ENCODE data around the gene LSS. TPM values are rescaled to one million over a fixed set of nuclear protein-coding genes. Genes with fewer than 3 reads are reported as not detected.

LSS gene
- total and polyA plus RNA-seq, 8 donors = 16.1 to 34.1 (median 25.2) TPM

DNA sequence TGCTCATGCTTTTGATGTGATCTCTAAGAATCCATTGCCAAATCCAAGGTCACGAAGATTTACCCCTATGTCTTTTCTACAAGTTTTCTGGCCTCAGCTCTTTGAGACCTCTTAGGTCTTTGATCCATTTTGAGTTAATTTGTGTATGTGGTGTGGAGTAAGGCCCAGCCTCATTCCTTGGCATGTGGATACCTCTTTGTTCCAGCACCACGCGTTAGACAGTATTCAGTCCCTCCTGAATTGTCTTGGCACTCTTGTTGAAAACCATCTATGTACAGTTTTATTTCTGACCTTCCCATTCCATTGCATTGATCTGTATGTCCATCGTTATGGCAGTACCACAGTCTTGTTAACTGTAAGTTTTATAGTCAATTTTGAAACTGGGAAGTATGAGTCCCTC, 65.2 kb downstream of the LSS start:
- 80 to 96% methylated on average over 4 of the region's 4 CpGs for WGBS, 2 donors
- intact Hi-C loops (cut with DNase I) = no loop called here
- Histone ChIP-seq H3K27ac (no peak overlapping the region), H3K36me3 (no peaks in the 10 kb centered on the region), H3K4me3 (no peak overlapping the region), H3K9me3 (no peaks in the 10 kb centered on the region), H3K27me3 (no peaks in the 10 kb centered on the region), H3K4me1 (no peaks in the 10 kb centered on the region)
- ATAC-seq (no peak), FAIRE-seq (no peak), DNase-seq (no peak)
- TF ChIP-seq, protein P1, sequence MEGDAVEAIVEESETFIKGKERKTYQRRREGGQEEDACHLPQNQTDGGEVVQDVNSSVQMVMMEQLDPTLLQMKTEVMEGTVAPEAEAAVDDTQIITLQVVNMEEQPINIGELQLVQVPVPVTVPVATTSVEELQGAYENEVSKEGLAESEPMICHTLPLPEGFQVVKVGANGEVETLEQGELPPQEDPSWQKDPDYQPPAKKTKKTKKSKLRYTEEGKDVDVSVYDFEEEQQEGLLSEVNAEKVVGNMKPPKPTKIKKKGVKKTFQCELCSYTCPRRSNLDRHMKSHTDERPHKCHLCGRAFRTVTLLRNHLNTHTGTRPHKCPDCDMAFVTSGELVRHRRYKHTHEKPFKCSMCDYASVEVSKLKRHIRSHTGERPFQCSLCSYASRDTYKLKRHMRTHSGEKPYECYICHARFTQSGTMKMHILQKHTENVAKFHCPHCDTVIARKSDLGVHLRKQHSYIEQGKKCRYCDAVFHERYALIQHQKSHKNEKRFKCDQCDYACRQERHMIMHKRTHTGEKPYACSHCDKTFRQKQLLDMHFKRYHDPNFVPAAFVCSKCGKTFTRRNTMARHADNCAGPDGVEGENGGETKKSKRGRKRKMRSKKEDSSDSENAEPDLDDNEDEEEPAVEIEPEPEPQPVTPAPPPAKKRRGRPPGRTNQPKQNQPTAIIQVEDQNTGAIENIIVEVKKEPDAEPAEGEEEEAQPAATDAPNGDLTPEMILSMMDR (IDR thresholded peaks at IDR 0.05) = no peak

DNA sequence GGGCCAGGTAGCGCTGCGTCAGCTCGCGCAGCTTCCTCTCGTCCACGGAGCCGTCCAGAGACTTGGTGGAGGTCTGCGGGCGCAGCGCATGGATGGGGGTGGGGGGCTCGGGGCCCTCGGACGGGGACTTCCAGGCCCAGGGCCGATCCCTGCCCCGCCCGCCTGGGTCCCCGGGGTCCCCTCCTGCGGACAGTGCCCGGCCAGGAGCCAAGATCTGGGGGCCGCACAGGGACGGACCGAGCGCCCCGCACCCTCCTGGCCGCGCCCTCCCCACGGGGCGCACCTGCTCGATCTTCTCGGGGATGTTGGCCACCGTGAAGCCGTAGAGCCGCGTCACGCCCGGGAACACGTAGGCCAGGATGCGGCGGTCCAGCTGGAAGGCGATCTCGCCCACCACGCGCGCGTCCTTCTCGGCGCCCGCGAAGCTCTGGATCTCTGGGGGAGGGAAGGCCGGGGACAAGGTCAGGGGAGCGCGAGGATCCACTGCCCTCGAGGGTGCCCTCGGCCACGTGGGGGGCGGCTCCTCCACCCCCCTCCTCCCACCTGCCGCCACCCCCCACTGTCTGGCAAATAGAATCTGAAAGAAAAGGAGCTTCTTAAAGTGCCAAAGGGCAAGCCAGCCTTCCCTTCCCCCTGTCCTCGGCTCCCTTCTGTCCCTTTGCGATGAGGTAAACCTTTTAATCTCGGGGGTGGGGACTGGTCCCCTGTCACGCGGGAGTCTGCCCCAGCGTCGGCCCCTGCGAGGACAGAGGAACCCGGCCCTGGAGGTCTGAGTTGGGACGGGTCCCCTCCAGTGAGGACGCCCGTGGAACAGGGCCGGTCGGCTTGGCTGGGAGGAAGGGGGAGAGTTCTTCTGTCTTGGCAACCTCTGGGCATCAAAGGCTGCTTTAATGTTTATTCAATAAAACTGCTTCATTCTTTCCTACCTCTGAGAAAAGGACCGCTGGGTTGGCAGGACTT, 66.7 kb downstream of the LSS start:
- intact Hi-C loops (cut with DNase I) = no loop called here
- no peaks in the 10 kb centered on the region for H3K27me3 ChIP-seq
- no peaks in the 10 kb centered on the region for H3K9me3 ChIP-seq
- 75 to 94% methylated on average over 62 to 72 of the region's 72 CpGs for WGBS, 2 donors
- TF ChIP-seq, protein P1 (IDR thresholded peaks at IDR 0.05) = no peak
- DNase-seq (peak in 5 of 6 donors; percentile 7 to 50 (median 22)), FAIRE-seq (no peak), ATAC-seq (no peak)
- no peak overlapping the region for H3K4me3 ChIP-seq
- H3K4me1 ChIP-seq = no peaks in the 10 kb centered on the region
- H3K36me3 ChIP-seq = no peaks in the 10 kb centered on the region
- no peak overlapping the region for H3K27ac ChIP-seq

DNA sequence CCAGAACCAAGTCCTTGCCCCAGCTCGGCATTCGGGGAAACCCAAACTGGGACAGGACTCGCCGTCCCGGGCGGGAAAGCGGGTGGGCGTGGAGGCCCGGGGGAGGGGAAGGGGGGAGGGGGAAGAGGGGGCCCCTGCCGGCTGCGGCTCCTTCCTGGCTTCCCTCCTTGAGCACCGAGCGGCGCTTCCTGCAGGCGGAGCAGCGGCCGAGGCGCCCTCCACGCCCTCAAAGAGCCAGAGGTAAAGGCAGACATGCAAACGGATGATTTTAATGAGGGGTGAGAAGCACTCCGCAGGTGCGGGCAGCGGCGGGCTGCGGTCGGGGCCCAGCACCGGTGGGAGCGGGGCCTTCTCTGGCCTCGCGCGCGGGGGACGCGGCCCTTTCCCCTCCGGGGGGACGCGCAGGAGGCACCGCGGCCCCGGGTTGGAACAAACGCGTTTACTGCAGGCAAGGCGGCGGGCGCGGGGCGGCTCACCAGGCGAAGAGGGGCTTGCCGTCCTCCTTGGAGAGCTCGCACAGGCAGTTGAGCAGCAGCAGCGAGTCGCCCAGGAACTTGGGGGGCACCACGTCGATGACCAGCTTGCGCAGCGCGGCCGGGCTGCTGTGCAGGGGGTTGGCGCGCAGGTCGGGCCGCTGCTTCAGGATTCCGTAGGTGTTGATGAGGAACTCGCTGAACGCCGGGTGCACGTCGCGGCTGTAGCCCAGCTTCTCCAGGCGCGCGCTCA, 67.5 kb downstream of the LSS start:
- Histone ChIP-seq H3K36me3 (no peaks in the 10 kb centered on the region), H3K27ac (no peak overlapping the region), H3K27me3 (no peaks in the 10 kb centered on the region), H3K9me3 (no peaks in the 10 kb centered on the region), H3K4me1 (no peaks in the 10 kb centered on the region), H3K4me3 (no peak overlapping the region)
- FAIRE-seq = no peak
- 81 to 94% methylated on average over 56 to 72 of the region's 72 CpGs for WGBS, 2 donors
- peak in 5 of 6 donors; percentile 12 to 68 (median 31) for DNase-seq
- no peak for ATAC-seq
- TF ChIP-seq, protein P1 (IDR thresholded peaks at IDR 0.05) = no peak
- intact Hi-C loops (cut with DNase I) = no loop called here

DNA sequence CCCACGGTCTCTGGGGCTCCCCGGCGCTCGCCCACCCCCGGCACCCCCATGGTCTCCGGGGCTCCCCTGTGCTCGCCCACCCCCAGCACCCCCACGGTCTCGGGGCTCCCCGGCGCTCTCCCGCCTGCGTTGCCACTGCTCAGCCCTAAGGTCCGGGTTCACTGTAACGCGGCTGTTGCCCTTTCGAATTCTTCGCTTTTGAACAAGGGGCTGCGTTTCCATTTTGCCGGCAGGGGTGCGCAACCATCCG, 68.0 kb downstream of the LSS start:
- Histone ChIP-seq H3K9me3 (no peaks in the 10 kb centered on the region), H3K4me1 (no peaks in the 10 kb centered on the region), H3K27ac (no peak overlapping the region), H3K4me3 (no peak overlapping the region), H3K27me3 (no peaks in the 10 kb centered on the region), H3K36me3 (no peaks in the 10 kb centered on the region)
- TF ChIP-seq, protein P1 (IDR thresholded peaks at IDR 0.05) = no peak
- intact Hi-C loops (cut with DNase I) = no loop called here
- ATAC-seq = no peak
- FAIRE-seq = no peak
- DNase-seq = peak in 2 of 6 donors; percentile 26 to 36
- WGBS, 2 donors = 90 to 97% methylated on average over 22 of the region's 22 CpGs

Measured in pancreas (tissue), 10 donors.